Mononuclear cell (primary cell): Measurements from ENCODE around the gene TMEM131. TPM values are rescaled to one million over a fixed set of nuclear protein-coding genes. Genes with fewer than 3 reads are reported as not detected.

Experiments
- H3K27me3 ChIP-seq: 2 replicates; pipeline ENCODE4 v1.6.0; 2011; ENCODE audit warnings: low read length, control low read depth; ENCODE audit not compliant: insufficient read depth
- H3K4me1 ChIP-seq: 2 replicates; pipeline ENCODE4 v1.5.1; 2011; ENCODE audit warnings: mild to moderate bottlenecking, low read length, control low read depth; ENCODE audit not compliant: insufficient read depth
- H3K4me3 ChIP-seq: 2 replicates; pipeline ENCODE4 v1.5.1; 2011; ENCODE audit warnings: mild to moderate bottlenecking, low read length, moderate library complexity
- H3K9me3 ChIP-seq: 2 replicates; pipeline ENCODE4 v1.5.1; 2011; ENCODE audit warnings: low read depth, mild to moderate bottlenecking, control low read depth, low read length
- total RNA-seq: library from RNA; depleted of rRNA; stranded (reverse); fragments of >200 nt; gene quantifications from one replicate; pipeline ENCODE4 v1.2.3, GENCODE V29; 2012

Gene TMEM131
- total RNA-seq, 1 donor, result 26.6 TPM

- Histone ChIP-seq H3K27me3 (no peaks in the 10 kb centered on the region), H3K9me3 (no peaks in the 10 kb centered on the region), H3K4me3 (no peak overlapping the region), H3K4me1 (peaks cover 67% of the 10 kb centered on the region)
Measured at GRCh38 chr2:97743913-97744312, 251.8 kb downstream of the TMEM131 start.

GRCh38 chr2:97742381-97742847 is 253.3 kb downstream of the TMEM131 start:
- Histone ChIP-seq H3K9me3 (no peaks in the 10 kb centered on the region), H3K27me3 (no peaks in the 10 kb centered on the region), H3K4me1 (peaks cover 54% of the 10 kb centered on the region)

GRCh38 chr2:97741686-97742085 is 254.1 kb downstream of the TMEM131 start:
- Histone ChIP-seq H3K4me1 (peaks cover 53% of the 10 kb centered on the region), H3K4me3 (no peak overlapping the region), H3K27me3 (no peaks in the 10 kb centered on the region), H3K9me3 (no peaks in the 10 kb centered on the region)

More at GRCh38 chr2:97742381-97742847, 253.3 kb downstream of the TMEM131 start:
- H3K4me3 ChIP-seq, result no peak overlapping the region

GRCh38 chr2:97741251-97741650 is 254.5 kb downstream of the TMEM131 start:
- no peaks in the 10 kb centered on the region for H3K27me3 ChIP-seq
- no peaks in the 10 kb centered on the region for H3K9me3 ChIP-seq
- H3K4me3 ChIP-seq, result no peak overlapping the region
- H3K4me1 ChIP-seq, result peaks cover 49% of the 10 kb centered on the region

- Histone ChIP-seq H3K4me1 (peaks cover 43% of the 10 kb centered on the region), H3K4me3 (no peak overlapping the region), H3K9me3 (no peaks in the 10 kb centered on the region), H3K27me3 (no peaks in the 10 kb centered on the region)
Measured at GRCh38 chr2:97740590-97741182, 255.1 kb downstream of the TMEM131 start.

- no peaks in the 10 kb centered on the region for H3K27me3 ChIP-seq
- no peaks in the 10 kb centered on the region for H3K9me3 ChIP-seq
- no peak overlapping the region for H3K4me3 ChIP-seq
- H3K4me1 ChIP-seq, result peaks cover 37% of the 10 kb centered on the region
Measured at GRCh38 chr2:97739893-97740245, 255.9 kb downstream of the TMEM131 start.

GRCh38 chr2:97739020-97739892 is 256.5 kb downstream of the TMEM131 start:
- Histone ChIP-seq H3K4me1 (peaks cover 34% of the 10 kb centered on the region), H3K4me3 (no peak overlapping the region), H3K9me3 (no peaks in the 10 kb centered on the region), H3K27me3 (no peaks in the 10 kb centered on the region)

GRCh38 chr2:97738179-97739019 is 257.3 kb downstream of the TMEM131 start:
- peaks cover 27% of the 10 kb centered on the region for H3K4me1 ChIP-seq
- H3K27me3 ChIP-seq, result no peaks in the 10 kb centered on the region
- no peak overlapping the region for H3K4me3 ChIP-seq
- H3K9me3 ChIP-seq, result no peaks in the 10 kb centered on the region

- Histone ChIP-seq H3K4me1 (peaks cover 22% of the 10 kb centered on the region), H3K9me3 (no peaks in the 10 kb centered on the region), H3K27me3 (no peaks in the 10 kb centered on the region), H3K4me3 (no peak overlapping the region)
Measured at GRCh38 chr2:97737421-97738178, 258.1 kb downstream of the TMEM131 start.

- H3K4me1 ChIP-seq, result peaks cover 19% of the 10 kb centered on the region
- no peaks in the 10 kb centered on the region for H3K27me3 ChIP-seq
- H3K9me3 ChIP-seq, result no peaks in the 10 kb centered on the region
- H3K4me3 ChIP-seq, result no peak overlapping the region
Measured at GRCh38 chr2:97736608-97737330, 259.0 kb downstream of the TMEM131 start.

- Histone ChIP-seq H3K9me3 (no peaks in the 10 kb centered on the region), H3K4me1 (peaks cover 13% of the 10 kb centered on the region), H3K27me3 (no peaks in the 10 kb centered on the region)
Measured at GRCh38 chr2:97736185-97736584, 259.6 kb downstream of the TMEM131 start.

GRCh38 chr2:97735161-97735561 is 260.6 kb downstream of the TMEM131 start:
- no peak overlapping the region for H3K4me3 ChIP-seq
- peaks cover 5% of the 10 kb centered on the region for H3K4me1 ChIP-seq
- no peaks in the 10 kb centered on the region for H3K27me3 ChIP-seq

More at GRCh38 chr2:97736185-97736584, 259.6 kb downstream of the TMEM131 start:
- H3K4me3 ChIP-seq, result no peak overlapping the region

GRCh38 chr2:97734061-97735051 is 261.4 kb downstream of the TMEM131 start:
- Histone ChIP-seq H3K4me3 (no peak overlapping the region), H3K4me1 (peaks cover 5% of the 10 kb centered on the region), H3K9me3 (no peaks in the 10 kb centered on the region), H3K27me3 (no peaks in the 10 kb centered on the region)

More at GRCh38 chr2:97735161-97735561, 260.6 kb downstream of the TMEM131 start:
- H3K9me3 ChIP-seq, result no peaks in the 10 kb centered on the region
